Activated naive CD4-positive, alpha-beta T cell treated with anti-CD3 and anti-CD28 coated beads, Interleukin-2, amount 50 U/mL, for 24 hours (primary cell): ENCODE data around the gene BUD13.

Experiments used
- H3K27ac Mint-ChIP-seq: one replicate; pipeline ENCODE4 v1.8.0; 2021; ENCODE audit warnings: mild to moderate bottlenecking, mixed read lengths
- H3K27me3 Mint-ChIP-seq: one replicate; pipeline ENCODE4 v1.8.0; 2021; ENCODE audit warnings: mixed read lengths
- H3K36me3 Mint-ChIP-seq: one replicate; pipeline ENCODE4 v1.8.0; 2021; ENCODE audit warnings: mixed read lengths
- H3K4me1 Mint-ChIP-seq: one replicate; pipeline ENCODE4 v1.8.0; 2021; ENCODE audit warnings: mixed read lengths
- H3K4me3 Mint-ChIP-seq: one replicate; pipeline ENCODE4 v1.8.0; 2021; ENCODE audit warnings: mild to moderate bottlenecking, mixed read lengths
- H3K9me3 Mint-ChIP-seq: one replicate; pipeline ENCODE4 v1.8.0; 2021; ENCODE audit warnings: mixed read lengths

Gene BUD13

GRCh38 chr11:116733969-116734508, 38.7 kb downstream of the BUD13 start:
- Mint-ChIP-seq H3K27ac (no peak overlapping the region), H3K9me3 (no peaks in the 10 kb centered on the region), H3K4me3 (no peak overlapping the region), H3K27me3 (no peaks in the 10 kb centered on the region), H3K36me3 (no peaks in the 10 kb centered on the region), H3K4me1 (peaks cover 8% of the 10 kb centered on the region)

- no peaks in the 10 kb centered on the region for H3K9me3 Mint-ChIP-seq
- H3K27me3 Mint-ChIP-seq = no peaks in the 10 kb centered on the region
- H3K27ac Mint-ChIP-seq = no peak overlapping the region
- H3K4me3 Mint-ChIP-seq = no peak overlapping the region
- H3K36me3 Mint-ChIP-seq = no peaks in the 10 kb centered on the region
- peaks cover 8% of the 10 kb centered on the region for H3K4me1 Mint-ChIP-seq
Measured at GRCh38 chr11:116733043-116733755, 39.6 kb downstream of the BUD13 start.

GRCh38 chr11:116732271-116733042, 40.3 kb downstream of the BUD13 start:
- Mint-ChIP-seq H3K4me3 (no peak overlapping the region), H3K27ac (no peak overlapping the region), H3K36me3 (no peaks in the 10 kb centered on the region)

GRCh38 chr11:116731821-116732220, 41.0 kb downstream of the BUD13 start:
- Mint-ChIP-seq H3K36me3 (no peaks in the 10 kb centered on the region), H3K9me3 (no peaks in the 10 kb centered on the region), H3K4me3 (no peak overlapping the region), H3K4me1 (peaks cover 8% of the 10 kb centered on the region), H3K27ac (no peak overlapping the region), H3K27me3 (no peaks in the 10 kb centered on the region)

More at GRCh38 chr11:116732271-116733042, 40.3 kb downstream of the BUD13 start:
- Mint-ChIP-seq H3K27me3 (no peaks in the 10 kb centered on the region), H3K4me1 (peaks cover 8% of the 10 kb centered on the region), H3K9me3 (no peaks in the 10 kb centered on the region)

- peaks cover 8% of the 10 kb centered on the region for H3K4me1 Mint-ChIP-seq
- H3K4me3 Mint-ChIP-seq = no peak overlapping the region
- no peaks in the 10 kb centered on the region for H3K9me3 Mint-ChIP-seq
- H3K27ac Mint-ChIP-seq = no peak overlapping the region
- peaks cover 1% of the 10 kb centered on the region for H3K27me3 Mint-ChIP-seq
- H3K36me3 Mint-ChIP-seq = no peaks in the 10 kb centered on the region
Measured at GRCh38 chr11:116731097-116731761, 41.6 kb downstream of the BUD13 start.

- Mint-ChIP-seq H3K27ac (no peak overlapping the region), H3K36me3 (no peaks in the 10 kb centered on the region), H3K4me1 (peaks cover 8% of the 10 kb centered on the region), H3K9me3 (no peaks in the 10 kb centered on the region), H3K27me3 (peaks cover 1% of the 10 kb centered on the region), H3K4me3 (no peak overlapping the region)
Measured at GRCh38 chr11:116730601-116731000, 42.2 kb downstream of the BUD13 start.

- Mint-ChIP-seq H3K4me3 (no peak overlapping the region), H3K36me3 (no peaks in the 10 kb centered on the region), H3K4me1 (peaks cover 8% of the 10 kb centered on the region), H3K9me3 (no peaks in the 10 kb centered on the region), H3K27ac (no peak overlapping the region), H3K27me3 (peaks cover 1% of the 10 kb centered on the region)
Measured at GRCh38 chr11:116730241-116730561, 42.6 kb downstream of the BUD13 start.

GRCh38 chr11:116729501-116730240, 43.1 kb downstream of the BUD13 start:
- H3K27ac Mint-ChIP-seq = no peak overlapping the region
- H3K9me3 Mint-ChIP-seq = no peaks in the 10 kb centered on the region
- no peak overlapping the region for H3K4me3 Mint-ChIP-seq
- H3K27me3 Mint-ChIP-seq = peaks cover 1% of the 10 kb centered on the region
- H3K36me3 Mint-ChIP-seq = no peaks in the 10 kb centered on the region
- H3K4me1 Mint-ChIP-seq = peaks cover 8% of the 10 kb centered on the region

GRCh38 chr11:116727990-116728389, 44.8 kb downstream of the BUD13 start:
- Mint-ChIP-seq H3K4me1 (peaks cover 8% of the 10 kb centered on the region), H3K27ac (no peak overlapping the region), H3K36me3 (no peaks in the 10 kb centered on the region), H3K27me3 (peaks cover 1% of the 10 kb centered on the region), H3K9me3 (no peaks in the 10 kb centered on the region), H3K4me3 (no peak overlapping the region)

- H3K36me3 Mint-ChIP-seq = no peaks in the 10 kb centered on the region
- no peak overlapping the region for H3K4me3 Mint-ChIP-seq
- H3K27me3 Mint-ChIP-seq = peaks cover 1% of the 10 kb centered on the region
- no peaks in the 10 kb centered on the region for H3K4me1 Mint-ChIP-seq
- no peak overlapping the region for H3K27ac Mint-ChIP-seq
- H3K9me3 Mint-ChIP-seq = no peaks in the 10 kb centered on the region
Measured at GRCh38 chr11:116725434-116726221, 47.2 kb downstream of the BUD13 start.

- Mint-ChIP-seq H3K27ac (no peak overlapping the region), H3K36me3 (no peaks in the 10 kb centered on the region), H3K9me3 (no peaks in the 10 kb centered on the region), H3K4me1 (no peaks in the 10 kb centered on the region), H3K4me3 (no peak overlapping the region), H3K27me3 (peaks cover 1% of the 10 kb centered on the region)
Measured at GRCh38 chr11:116724813-116725212, 48.0 kb downstream of the BUD13 start.

GRCh38 chr11:116723511-116723910, 49.3 kb downstream of the BUD13 start:
- peaks cover 1% of the 10 kb centered on the region for H3K27me3 Mint-ChIP-seq
- H3K27ac Mint-ChIP-seq = no peak overlapping the region

GRCh38 chr11:116721988-116722387, 50.8 kb downstream of the BUD13 start:
- no peaks in the 10 kb centered on the region for H3K9me3 Mint-ChIP-seq
- H3K27ac Mint-ChIP-seq = no peak overlapping the region
- H3K4me1 Mint-ChIP-seq = no peaks in the 10 kb centered on the region
- no peaks in the 10 kb centered on the region for H3K36me3 Mint-ChIP-seq
- no peak overlapping the region for H3K4me3 Mint-ChIP-seq
- H3K27me3 Mint-ChIP-seq = peaks cover 1% of the 10 kb centered on the region

More at GRCh38 chr11:116723511-116723910, 49.3 kb downstream of the BUD13 start:
- Mint-ChIP-seq H3K4me1 (no peaks in the 10 kb centered on the region), H3K4me3 (no peak overlapping the region), H3K9me3 (no peaks in the 10 kb centered on the region), H3K36me3 (no peaks in the 10 kb centered on the region)

- Mint-ChIP-seq H3K36me3 (no peaks in the 10 kb centered on the region), H3K4me1 (no peaks in the 10 kb centered on the region), H3K27me3 (no peaks in the 10 kb centered on the region), H3K4me3 (no peak overlapping the region), H3K27ac (no peak overlapping the region), H3K9me3 (no peaks in the 10 kb centered on the region)
Measured at GRCh38 chr11:116720895-116721294, 51.9 kb downstream of the BUD13 start.
